ENCODE data around the gene GOLIM4. TPM values are rescaled to one million over a fixed set of nuclear protein-coding genes. Genes with fewer than 3 reads are reported as not detected.

GOLIM4 gene
- total and polyA plus RNA-seq, 7 donors, result 8.6 to 34.1 (median 13.4) TPM

DNA sequence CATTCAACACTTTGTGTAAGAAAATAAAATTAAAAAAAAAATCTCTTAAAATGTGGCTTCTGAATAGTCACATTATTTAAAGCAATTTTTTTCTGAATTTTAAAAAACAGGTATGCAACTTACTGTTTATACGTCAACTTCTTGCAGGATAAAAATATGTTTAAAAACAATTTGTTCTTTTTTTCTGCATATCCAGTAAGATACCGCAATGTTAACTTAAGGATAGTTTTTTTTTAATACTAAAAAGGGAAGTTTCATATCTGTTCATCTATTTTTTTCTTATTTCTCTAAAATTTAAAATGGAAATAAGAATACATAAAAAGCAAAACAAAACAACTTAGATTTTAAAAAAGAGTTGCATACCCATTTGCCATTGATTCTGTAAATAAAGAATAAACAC lies 27.4 kb downstream of the GOLIM4 start:
- intact Hi-C loops (cut with DNase I), result no loop called here
- WGBS, 3 donors, result 87 to 97% (median 97%) methylated on average over 2 of the region's 2 CpGs
- Histone ChIP-seq H3K4me3 (no peak overlapping the region), H3K27me3 (ENCODE audit: insufficient read depth in 3 of 3, low read length in 2 of 3) (no peaks in the 10 kb centered on the region), H3K4me1 (peaks cover 10% of the 10 kb centered on the region), H3K27ac (no peak overlapping the region), H3K36me3 (ENCODE audit: insufficient read depth in 1 of 2, low read depth in 1 of 2) (no peaks in the 10 kb centered on the region), H3K9me3 (no peaks in the 10 kb centered on the region)
- DNase-seq, result no peak
- TF ChIP-seq, protein P1, sequence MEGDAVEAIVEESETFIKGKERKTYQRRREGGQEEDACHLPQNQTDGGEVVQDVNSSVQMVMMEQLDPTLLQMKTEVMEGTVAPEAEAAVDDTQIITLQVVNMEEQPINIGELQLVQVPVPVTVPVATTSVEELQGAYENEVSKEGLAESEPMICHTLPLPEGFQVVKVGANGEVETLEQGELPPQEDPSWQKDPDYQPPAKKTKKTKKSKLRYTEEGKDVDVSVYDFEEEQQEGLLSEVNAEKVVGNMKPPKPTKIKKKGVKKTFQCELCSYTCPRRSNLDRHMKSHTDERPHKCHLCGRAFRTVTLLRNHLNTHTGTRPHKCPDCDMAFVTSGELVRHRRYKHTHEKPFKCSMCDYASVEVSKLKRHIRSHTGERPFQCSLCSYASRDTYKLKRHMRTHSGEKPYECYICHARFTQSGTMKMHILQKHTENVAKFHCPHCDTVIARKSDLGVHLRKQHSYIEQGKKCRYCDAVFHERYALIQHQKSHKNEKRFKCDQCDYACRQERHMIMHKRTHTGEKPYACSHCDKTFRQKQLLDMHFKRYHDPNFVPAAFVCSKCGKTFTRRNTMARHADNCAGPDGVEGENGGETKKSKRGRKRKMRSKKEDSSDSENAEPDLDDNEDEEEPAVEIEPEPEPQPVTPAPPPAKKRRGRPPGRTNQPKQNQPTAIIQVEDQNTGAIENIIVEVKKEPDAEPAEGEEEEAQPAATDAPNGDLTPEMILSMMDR (IDR thresholded peaks at IDR 0.05), result no peak
- ATAC-seq, result no peak

DNA sequence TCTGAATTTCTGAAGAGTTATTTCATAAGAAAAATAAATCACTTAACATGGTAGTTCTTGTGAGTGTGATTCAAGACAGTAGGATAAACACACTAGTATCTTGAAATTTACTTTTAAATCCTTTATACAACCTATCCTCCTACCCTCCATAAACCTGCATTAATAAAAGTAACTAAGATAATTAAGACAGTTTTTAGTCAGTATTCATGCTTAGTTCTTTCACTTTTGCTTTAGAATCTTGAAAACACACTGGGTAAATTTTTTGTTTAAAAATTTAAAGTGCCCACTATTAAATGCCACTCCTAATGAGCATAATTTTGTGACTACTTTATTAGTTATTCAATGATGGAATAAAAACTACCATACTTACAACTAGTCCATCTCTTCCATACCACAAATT lies 28.8 kb downstream of the GOLIM4 start:
- ATAC-seq (no peak), DNase-seq (no peak)
- intact Hi-C loops (cut with DNase I), result no loop called here
- Histone ChIP-seq H3K27ac (no peak overlapping the region), H3K27me3 (ENCODE audit: insufficient read depth in 3 of 3, low read length in 2 of 3) (no peaks in the 10 kb centered on the region), H3K4me1 (peaks cover 19% of the 10 kb centered on the region), H3K9me3 (no peaks in the 10 kb centered on the region), H3K4me3 (no peak overlapping the region), H3K36me3 (ENCODE audit: insufficient read depth in 1 of 2, low read depth in 1 of 2) (no peaks in the 10 kb centered on the region)
- TF ChIP-seq, protein P1 (IDR thresholded peaks at IDR 0.05), result no peak

DNA sequence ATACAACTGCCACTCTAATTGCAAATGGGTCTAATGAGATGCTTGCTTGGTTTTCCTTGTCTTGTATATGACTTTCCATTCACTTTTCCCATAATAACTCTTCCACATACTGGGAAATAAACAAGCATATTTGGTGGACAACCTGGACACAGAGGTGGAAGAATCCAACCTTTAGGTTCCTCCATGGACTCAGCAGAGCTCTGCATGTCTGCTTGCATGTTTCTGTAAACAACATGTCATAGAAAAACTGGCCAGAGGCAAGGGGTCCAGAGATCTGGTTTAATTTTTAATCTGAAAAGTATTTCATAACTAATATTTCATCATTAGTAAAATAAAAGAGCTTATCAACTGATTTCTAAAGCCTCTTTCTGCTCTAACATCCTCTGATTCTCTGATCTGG lies 30.2 kb downstream of the GOLIM4 start:
- intact Hi-C loops (cut with DNase I), result no loop called here
- DNase-seq (no peak), ATAC-seq (no peak)
- TF ChIP-seq, protein P1 (IDR thresholded peaks at IDR 0.05), result no peak
- H3K27ac ChIP-seq, result no peak overlapping the region
- H3K36me3 ChIP-seq (ENCODE audit: insufficient read depth in 1 of 2, low read depth in 1 of 2), result no peaks in the 10 kb centered on the region
- H3K4me1 ChIP-seq, result peaks cover 16% of the 10 kb centered on the region
- no peaks in the 10 kb centered on the region for H3K9me3 ChIP-seq
- H3K4me3 ChIP-seq, result no peak overlapping the region
- H3K27me3 ChIP-seq (ENCODE audit: insufficient read depth in 3 of 3, low read length in 2 of 3), result no peaks in the 10 kb centered on the region

DNA sequence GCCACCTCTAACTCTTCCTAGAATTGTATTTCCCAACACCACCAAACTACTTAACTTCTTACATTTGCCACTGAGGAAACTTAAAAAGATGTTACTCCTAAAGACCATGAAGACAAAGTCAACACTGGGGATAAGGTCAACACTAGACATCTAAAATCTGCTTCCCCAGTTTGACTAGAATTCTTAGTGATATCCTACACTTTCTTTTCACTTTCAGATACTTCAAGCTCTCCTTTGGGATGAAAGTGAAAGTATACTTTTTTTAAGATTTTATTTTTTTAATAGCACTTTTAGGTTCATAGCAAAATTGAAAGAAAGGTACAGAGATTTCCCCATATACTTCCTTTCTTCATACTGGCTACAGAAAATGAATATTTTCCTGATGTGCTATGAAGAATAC lies 32.6 kb downstream of the GOLIM4 start:
- intact Hi-C loops (cut with DNase I), result no loop called here
- Histone ChIP-seq H3K4me1 (peaks cover 18% of the 10 kb centered on the region), H3K9me3 (no peaks in the 10 kb centered on the region), H3K27ac (no peak overlapping the region), H3K4me3 (no peak overlapping the region), H3K27me3 (ENCODE audit: insufficient read depth in 3 of 3, low read length in 2 of 3) (no peaks in the 10 kb centered on the region), H3K36me3 (ENCODE audit: insufficient read depth in 1 of 2, low read depth in 1 of 2) (no peaks in the 10 kb centered on the region)
- TF ChIP-seq, protein P1 (IDR thresholded peaks at IDR 0.05), result no peak
- no peak for DNase-seq
- no peak for ATAC-seq

DNA sequence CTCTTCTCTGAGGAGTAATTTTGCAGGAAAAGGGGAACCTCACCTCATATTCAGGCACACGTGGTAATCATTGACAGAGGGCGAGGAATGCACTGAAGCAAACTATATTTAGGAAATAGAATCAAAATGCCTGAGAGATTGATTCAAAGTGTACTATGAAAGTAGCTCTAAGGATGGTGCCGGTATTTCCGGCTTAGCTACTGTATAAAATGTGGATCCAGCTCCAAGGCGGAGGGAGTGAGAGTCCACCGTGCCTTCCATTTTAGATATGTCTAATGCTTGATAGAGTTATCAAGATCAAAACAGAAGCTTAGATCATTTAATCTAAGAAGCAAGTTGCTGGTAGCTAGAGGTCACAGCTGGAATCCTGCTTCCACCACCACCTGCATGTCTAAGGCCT lies 33.0 kb downstream of the GOLIM4 start:
- Histone ChIP-seq H3K4me3 (no peak overlapping the region), H3K27ac (no peak overlapping the region), H3K9me3 (no peaks in the 10 kb centered on the region), H3K36me3 (ENCODE audit: insufficient read depth in 1 of 2, low read depth in 1 of 2) (no peaks in the 10 kb centered on the region), H3K27me3 (ENCODE audit: insufficient read depth in 3 of 3, low read length in 2 of 3) (no peaks in the 10 kb centered on the region), H3K4me1 (peaks cover 18% of the 10 kb centered on the region)
- no peak for DNase-seq
- intact Hi-C loops (cut with DNase I), result no loop called here
- 85 to 90% (median 87%) methylated on average over 6 of the region's 6 CpGs for WGBS, 3 donors
- no peak for ATAC-seq
- TF ChIP-seq, protein P1 (IDR thresholded peaks at IDR 0.05), result no peak

All from psoas muscle (tissue), 8 donors.